Right ventricle myocardium superior (tissue), 1 donor: ENCODE measurements around the gene BSPRY. TPM values are rescaled to one million over a fixed set of nuclear protein-coding genes. Genes with fewer than 3 reads are reported as not detected.
A peak's percentile ranks its signal among the peaks of the same experiment; 100 is the strongest.

Source experiments
- ATAC-seq: fragments of 200-7000 bp; cut with Tn5 transposase; one replicate; pipeline ENCODE4 v1.9.1; 2020; ENCODE audit warnings: mild to moderate bottlenecking; ENCODE audit not compliant: poor library complexity
- DNase-seq: peaks from one replicate; pipeline ENCODE4 v3.0.0-alpha.2; 2020
- intact Hi-C: fragments of 100-400 bp; cut with DNase I; formaldehyde crosslinking; loops from one replicate; pipeline ENCODE4 v1.11.2; 2022
- long read RNA-seq: library from polyadenylated mRNA; unstranded; transcript quantifications from one replicate; pipeline ENCODE4 v2.0.0, GENCODE V29; 2021
- total RNA-seq: library from RNA; stranded (reverse); fragmentation: NEBNext Ultra II Directional; extraction: Animal tissue kit (Norgen Biotek cat#: 25700); gene quantifications from one replicate; pipeline ENCODE4 v1.2.1, GENCODE V29; 2021
- donor health status: DM: no; HTN: yes; CAD: no; lungs with severe emphysema.

BSPRY gene
- total RNA-seq, result 0.24 TPM
- long read RNA-seq, partial matches to known transcripts, result 0 of 4 reads
- long read RNA-seq, other reads (novel, unspliced or antisense), result 0 of 4 reads

DNA sequence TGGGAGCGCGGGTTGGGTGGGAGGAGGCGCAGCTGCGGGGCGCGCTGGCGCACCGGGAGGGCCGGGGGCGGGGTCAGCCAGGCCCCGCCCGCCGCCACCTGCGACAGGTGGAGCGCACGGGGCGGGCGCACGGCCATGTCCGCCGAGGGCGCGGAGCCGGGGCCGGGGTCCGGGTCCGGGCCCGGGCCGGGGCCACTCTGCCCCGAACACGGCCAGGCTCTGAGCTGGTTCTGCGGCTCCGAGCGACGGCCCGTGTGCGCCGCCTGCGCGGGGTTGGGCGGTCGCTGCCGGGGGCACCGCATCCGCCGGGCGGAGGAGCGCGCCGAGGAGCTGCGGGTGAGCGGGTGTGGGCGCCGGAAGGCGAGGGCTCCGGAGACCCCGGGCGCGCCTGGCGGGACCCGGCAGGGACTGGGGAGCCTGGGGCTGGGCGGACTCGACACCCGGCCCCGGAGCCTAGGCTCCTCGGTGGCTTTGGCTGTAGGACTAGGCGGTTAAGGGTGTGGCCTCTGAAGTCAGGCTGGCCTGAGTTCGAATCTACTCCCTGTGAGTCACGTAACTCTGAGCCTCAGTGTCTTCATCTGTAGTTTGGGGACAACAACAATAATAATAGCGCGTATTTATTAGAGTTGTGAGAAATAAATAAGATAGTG, at the start of gene BSPRY:
Gene BSPRY (plus strand): TSS at position 97 of the 650 bp plus-strand sequence. CDS start 39 bp downstream, at position 136.
- ATAC-seq (peak; percentile 44), DNase-seq (no peak)
- intact Hi-C loops, result no loop called here

GRCh38 chr9:113299800-113300292, 49.5 kb upstream of the BSPRY start:
- DNase-seq, result no peak
- intact Hi-C loops, result no loop called here
- ATAC-seq, result no peak

GRCh38 chr9:113301548-113301947, 47.8 kb upstream of the BSPRY start:
- DNase-seq (no peak), ATAC-seq (no peak)
- intact Hi-C loops, result no loop called here

- ATAC-seq, result no peak
- no peak for DNase-seq
- intact Hi-C loops, result no loop called here
Measured at GRCh38 chr9:113302792-113303418, 46.4 kb upstream of the BSPRY start, which contains the start of gene RNF183. Gene RNF183, minus strand, starts transcription at chr9:113303376. Its CDS starts 5,192 bp downstream, at chr9:113298184.

DNA sequence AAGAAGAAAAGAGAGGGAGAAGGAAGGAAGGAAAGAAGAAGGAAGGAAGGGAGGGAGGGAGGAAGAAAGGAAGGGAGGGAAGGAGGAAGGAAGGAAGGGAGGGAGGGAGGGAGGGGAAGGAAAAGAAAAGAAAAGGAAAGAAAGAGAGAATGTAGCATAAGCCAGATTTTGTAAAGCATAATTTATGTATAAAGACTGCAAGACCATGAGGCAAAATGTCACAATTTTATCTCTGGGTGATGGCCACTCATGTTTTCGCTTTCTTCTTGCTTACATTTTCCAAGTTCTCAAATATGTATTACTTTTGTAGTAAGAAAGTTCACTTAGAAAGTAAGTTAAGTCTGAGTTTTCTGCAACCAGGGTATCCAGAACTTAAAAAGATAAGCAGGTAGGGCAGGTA, 42.8 kb upstream of the BSPRY start:
- no peak for DNase-seq
- intact Hi-C loops, result loop anchor here (5.0 kb wide), 1 partner anchor 101 kb away; no protein-coding TSS in a partner anchor
- no peak for ATAC-seq

DNA sequence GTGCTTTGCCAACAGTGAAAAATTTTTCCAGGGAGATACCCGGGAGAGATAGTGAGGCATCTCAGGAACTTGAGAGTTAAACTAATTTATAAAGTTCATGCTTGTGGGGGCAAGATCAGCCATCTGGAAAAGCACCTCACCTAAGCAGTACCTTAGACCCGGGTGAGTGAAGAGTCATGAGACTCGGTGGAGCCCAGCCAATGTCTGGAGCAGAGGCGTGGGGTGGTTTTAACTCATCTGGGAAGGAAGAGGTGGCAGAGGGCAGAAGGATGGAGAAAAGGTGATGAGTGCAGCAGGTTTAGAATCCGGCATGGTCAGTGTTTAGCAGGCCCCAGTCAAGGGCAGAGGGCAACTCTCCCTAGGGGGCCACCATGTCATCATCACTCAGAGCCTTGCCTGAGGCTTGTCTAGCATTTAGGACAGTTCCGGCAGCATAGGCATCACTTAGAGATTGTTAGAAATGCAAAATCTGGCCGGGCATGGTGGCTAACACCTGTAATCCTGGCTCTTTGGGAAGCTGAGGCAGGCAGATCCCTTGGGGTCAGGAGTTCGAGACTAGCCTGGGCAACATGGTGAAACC, 41.9 kb upstream of the BSPRY start:
- ATAC-seq, result no peak
- no peak for DNase-seq
- intact Hi-C loops, result loop anchor here (5.0 kb wide), 1 partner anchor 100 kb away; no protein-coding TSS in a partner anchor

DNA sequence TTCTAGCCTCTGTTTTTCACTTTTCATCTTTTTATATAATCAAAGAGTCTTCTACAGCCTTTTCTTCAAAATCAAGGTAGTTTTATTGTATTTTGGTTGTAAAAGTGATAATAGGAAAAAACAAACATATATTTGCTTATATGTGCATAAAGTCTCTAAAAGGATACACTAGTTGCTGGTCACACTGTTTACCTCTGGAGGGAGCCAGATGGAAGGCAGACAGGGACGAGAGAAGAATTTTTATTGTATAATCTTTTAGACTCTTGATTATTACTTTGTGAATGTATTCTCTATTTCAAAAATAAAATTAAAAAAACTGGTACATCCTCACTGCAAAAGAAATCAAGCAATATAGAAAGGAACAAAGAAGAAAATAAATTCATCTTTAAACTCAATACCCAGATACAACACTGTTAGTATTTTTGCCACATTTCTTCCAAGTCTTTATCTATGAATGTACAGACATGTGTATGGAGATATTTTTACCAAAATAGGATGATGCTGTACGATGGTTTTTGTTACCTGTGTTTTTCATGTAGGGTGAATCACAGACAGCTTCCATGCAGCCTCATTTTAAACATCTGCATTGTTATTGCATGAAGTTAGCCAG, 40.0 kb upstream of the BSPRY start:
- DNase-seq (no peak), ATAC-seq (peak; percentile 76)
- intact Hi-C loops, result loop anchor here (5.0 kb wide), 1 partner anchor 98 kb away; no protein-coding TSS in a partner anchor

DNA sequence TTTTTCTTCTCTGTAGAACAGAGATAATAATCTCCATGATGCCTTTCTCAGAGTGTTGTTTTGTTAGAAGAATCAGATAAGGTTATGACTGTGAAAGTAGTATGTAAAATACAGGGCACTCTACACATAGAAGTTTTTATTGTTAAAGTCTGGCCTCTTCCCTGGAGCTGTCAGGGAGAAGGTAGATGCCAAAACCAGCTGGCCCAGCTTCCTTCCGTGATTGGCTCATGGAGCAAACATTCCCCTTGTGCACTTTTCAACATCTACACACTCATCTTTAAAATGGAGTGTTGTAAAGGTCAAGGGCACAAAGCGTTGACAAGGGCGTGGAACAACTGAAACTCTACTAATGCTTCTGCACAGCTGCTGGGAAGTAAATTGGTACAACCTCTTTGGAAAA, 38.8 kb upstream of the BSPRY start:
- DNase-seq, result no peak
- intact Hi-C loops, result no loop called here

DNA sequence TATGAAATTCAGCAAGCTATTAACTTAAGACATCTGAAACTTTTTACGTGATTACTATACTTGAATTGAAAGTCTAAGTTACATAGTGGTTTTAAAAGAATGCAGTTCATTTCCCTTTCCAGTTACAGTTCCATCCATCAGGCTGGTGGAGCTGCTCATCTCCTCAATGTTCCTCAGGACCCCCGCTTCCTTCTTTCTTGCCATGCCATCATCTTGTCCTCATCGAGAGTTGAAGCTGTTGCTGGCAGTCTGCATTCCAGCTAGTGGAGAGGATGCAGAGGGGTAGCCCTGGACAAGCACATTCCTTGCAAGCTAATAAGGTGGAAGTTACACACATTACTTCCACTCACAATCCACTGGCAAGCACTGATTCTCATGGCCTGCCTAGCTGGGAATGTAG, 37.4 kb upstream of the BSPRY start:
- no peak for DNase-seq
- no peak for ATAC-seq
- intact Hi-C loops, result no loop called here

More for the DNA sequence above, 38.8 kb upstream of the BSPRY start:
- peak; percentile 79 for ATAC-seq

DNA sequence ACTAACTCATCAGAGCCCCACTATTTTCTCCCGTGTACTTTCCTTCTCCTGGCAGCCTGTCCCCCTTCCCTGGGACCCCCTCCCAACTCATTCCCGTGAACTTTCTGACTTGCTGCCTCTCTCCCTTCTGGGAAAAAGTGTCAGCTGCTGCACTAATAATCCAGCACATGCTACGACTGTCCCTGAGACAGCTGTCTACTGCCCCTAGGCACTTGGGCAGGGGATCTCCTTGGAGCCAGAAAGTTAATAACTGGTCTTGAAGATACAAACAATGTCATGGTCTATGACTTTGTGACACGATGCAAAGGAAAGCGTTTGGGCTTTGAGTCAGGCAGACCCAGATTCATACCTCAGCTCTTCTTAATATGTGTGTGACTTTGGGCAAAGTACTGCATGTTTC, 36.1 kb upstream of the BSPRY start:
- DNase-seq, result no peak
- intact Hi-C loops, result no loop called here
- no peak for ATAC-seq

- intact Hi-C loops, result no loop called here
Measured at GRCh38 chr9:113315231-113315630, 34.1 kb upstream of the BSPRY start.

GRCh38 chr9:113316030-113316429, 33.3 kb upstream of the BSPRY start:
- DNase-seq (no peak), ATAC-seq (no peak)
- intact Hi-C loops, result no loop called here

More at GRCh38 chr9:113315231-113315630, 34.1 kb upstream of the BSPRY start:
- DNase-seq (no peak), ATAC-seq (no peak)

GRCh38 chr9:113317777-113318176, 31.6 kb upstream of the BSPRY start:
- DNase-seq (no peak), ATAC-seq (no peak)
- intact Hi-C loops, result no loop called here

DNA sequence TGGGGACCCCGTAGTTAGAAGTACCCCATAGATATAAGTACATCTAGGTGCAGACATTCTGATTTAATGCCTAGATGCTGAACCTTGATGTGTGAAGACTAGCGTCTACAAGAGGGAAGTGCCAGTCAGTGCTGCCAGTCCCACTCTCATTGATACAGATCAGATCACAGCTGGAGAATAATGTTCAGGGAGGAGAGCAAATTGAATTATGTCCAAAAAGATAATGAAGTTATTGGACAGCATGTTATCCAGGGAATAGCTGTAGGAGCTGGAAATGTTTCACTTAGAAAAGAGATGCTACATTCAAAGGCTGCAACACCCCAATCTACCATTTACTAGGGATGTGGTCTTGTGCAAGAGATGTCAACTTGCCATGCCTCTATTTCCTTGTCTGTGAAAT, 30.3 kb upstream of the BSPRY start:
- ATAC-seq (no peak), DNase-seq (no peak)
- intact Hi-C loops, result no loop called here

DNA sequence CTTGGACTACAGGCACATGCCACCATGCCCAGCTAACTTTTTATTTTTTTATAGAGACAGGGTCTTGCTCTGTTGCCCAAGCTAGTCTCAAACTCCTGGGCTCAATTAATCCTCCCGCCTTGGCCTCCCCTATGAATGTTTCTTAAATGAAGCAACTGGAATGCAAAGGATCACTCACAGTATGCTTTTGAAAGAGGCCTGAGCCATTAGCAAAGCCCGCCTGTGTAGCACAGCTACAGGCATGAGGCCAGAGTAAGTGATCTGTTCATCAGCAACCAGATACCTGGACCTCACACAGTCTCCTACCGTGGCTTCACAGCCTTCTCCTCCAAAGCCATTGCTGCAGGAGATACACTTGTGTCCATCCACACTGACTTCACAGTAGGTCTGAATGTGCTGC, 29.3 kb upstream of the BSPRY start:
- DNase-seq (no peak), ATAC-seq (no peak)
- intact Hi-C loops, result no loop called here

DNA sequence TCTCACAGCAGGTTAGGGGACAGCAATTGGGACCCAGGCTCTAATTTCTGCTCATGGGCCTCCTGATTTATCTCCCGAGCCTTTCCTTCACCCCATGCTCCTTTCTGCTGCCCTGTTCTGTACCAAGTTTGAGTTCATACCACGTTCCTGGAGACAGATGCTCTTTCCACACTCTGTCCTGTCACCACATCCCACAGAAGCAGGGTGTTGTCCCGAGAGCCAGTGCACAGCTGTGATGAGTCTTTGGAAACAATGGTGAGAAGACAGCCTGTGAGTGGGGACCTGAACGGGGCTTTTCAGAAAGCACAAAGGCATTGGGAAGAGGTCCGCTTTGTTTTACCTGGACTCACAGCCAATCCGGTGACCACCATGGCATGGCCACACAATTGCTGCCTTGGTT, 26.7 kb upstream of the BSPRY start:
- ATAC-seq, result no peak
- no peak for DNase-seq
- intact Hi-C loops, result no loop called here

- intact Hi-C loops, result no loop called here
Measured at GRCh38 chr9:113326230-113326629, 23.1 kb upstream of the BSPRY start.

DNA sequence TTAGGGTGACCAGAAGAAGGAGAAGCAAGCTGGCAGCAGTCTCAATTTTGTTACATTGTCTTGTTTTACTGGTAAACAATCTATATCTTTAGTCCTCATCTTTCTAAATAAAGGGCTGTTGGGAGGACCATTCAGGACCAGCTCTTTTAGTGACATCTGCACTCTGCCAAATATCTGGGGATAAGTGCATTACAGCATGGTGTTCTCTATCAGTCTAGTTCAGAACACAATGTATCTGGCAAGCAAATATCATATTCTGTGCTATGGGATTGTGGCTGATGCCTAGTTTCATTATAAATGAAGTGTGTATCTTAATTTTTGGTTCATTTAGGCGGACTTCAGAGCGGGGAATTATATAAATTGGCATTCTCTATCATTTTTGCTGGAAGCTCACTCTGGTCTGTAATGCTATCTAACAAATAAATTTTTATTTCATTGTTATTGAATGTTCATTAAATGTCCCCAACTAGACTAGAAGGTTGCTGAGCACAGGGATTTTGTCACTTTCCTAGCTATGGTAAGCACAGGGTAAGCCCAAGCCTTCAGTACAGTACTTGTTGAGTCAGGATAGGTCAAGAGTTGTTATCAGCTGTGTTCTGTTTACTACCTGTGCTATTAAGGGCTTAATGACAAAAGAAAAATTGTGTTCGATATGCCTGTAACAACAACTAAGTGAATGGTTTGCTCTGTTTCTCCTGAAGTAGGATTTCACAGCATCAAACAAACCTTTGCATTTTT, 21.1 kb upstream of the BSPRY start:
- no peak for DNase-seq
- peak; percentile 94 for ATAC-seq
- intact Hi-C loops, result no loop called here

More at GRCh38 chr9:113326230-113326629, 23.1 kb upstream of the BSPRY start:
- ATAC-seq (no peak), DNase-seq (no peak)

DNA sequence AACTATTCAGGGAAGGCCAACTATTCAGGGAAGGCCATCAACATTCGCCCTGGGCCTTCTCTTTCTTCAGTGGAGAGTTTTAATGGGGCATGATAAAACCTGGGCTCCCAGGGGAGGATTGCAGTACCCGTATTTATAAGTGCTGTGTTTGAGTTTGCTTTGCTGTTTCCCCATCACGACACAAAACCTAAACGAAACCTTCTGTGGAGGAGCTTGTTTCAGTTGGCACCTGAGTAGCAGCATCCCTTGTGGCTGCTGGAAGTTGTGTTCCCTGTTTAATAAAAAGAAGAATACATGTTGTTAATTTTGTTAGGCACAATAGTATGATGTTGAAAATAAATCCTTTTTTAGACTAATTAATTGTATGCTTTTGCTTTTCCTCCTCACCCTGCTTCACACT, 17.6 kb upstream of the BSPRY start:
- no peak for DNase-seq
- ATAC-seq, result no peak
- intact Hi-C loops, result no loop called here
